Caco-2 (cell line): ENCODE measurements around the gene RHOH. TPM values are rescaled to one million over a fixed set of nuclear protein-coding genes. Genes with fewer than 3 reads are reported as not detected.

Experiments
- BruUV-seq: library from RNA; stranded (reverse); fragments of 400-500 nt; replicated peaks from 2 replicates; lab custom pipeline; 2021; lab: Mats Ljungman, UMichigan
- CTCF ChIA-PET: fragments of 300-600 bp; sonication (Branson Sonifier 250); formaldehyde crosslinking; loops from one replicate; lab custom pipeline; 2022; ENCODE audit warnings: antibody characterized with exemption; lab: Charles Lee
- POLR2A ChIA-PET: fragments of 300-600 bp; sonication (Branson Sonifier 250); formaldehyde crosslinking; loops from one replicate; lab custom pipeline; 2022; ENCODE audit warnings: antibody characterized with exemption; lab: Charles Lee
- DNase-seq, 2 experiments: peaks; one replicate each; pipeline versions ENCODE4 v3.0.0 to v3.0.0-alpha.2; 2020 to 2022
- H3K27me3 ChIP-seq: replicated peaks from 2 replicates; pipeline ENCODE4 v1.6.0; 2011; ENCODE audit warnings: low read length; ENCODE audit not compliant: control insufficient read depth, insufficient read depth
- H3K36me3 ChIP-seq: 2 replicates; pipeline ENCODE4 v1.5.1; 2011; ENCODE audit warnings: low read length; ENCODE audit not compliant: control insufficient read depth, insufficient read depth
- H3K4me1 ChIP-seq: fragments of 250-450 bp; sonication (Bioruptor Pico); 2 replicates; pipeline ENCODE4 v1.5.1; 2020; ENCODE audit warnings: mild to moderate bottlenecking
- H3K4me3 ChIP-seq: 2 replicates; pipeline ENCODE4 v1.5.1; 2011; ENCODE audit warnings: low read depth, mild to moderate bottlenecking, control low read depth, low read length
- H3K9me3 ChIP-seq: fragments of 250-450 bp; sonication (Bioruptor Pico); 2 replicates; pipeline ENCODE4 v1.5.1; 2020; ENCODE audit warnings: mild to moderate bottlenecking, moderate library complexity
- H3K27ac Mint-ChIP-seq: one replicate; pipeline ENCODE4 v1.8.0; 2022; ENCODE audit warnings: mixed read lengths; ENCODE audit not compliant: unreplicated experiment
- H3K27me3 Mint-ChIP-seq: one replicate; pipeline ENCODE4 v1.8.0; 2022; ENCODE audit warnings: mixed read lengths; ENCODE audit not compliant: insufficient read depth, unreplicated experiment
- H3K36me3 Mint-ChIP-seq: one replicate; pipeline ENCODE4 v1.8.0; 2022; ENCODE audit warnings: mild to moderate bottlenecking, mixed read lengths; ENCODE audit not compliant: insufficient read depth, unreplicated experiment
- H3K4me1 Mint-ChIP-seq: one replicate; pipeline ENCODE4 v1.8.0; 2022; ENCODE audit warnings: low read depth, mixed read lengths; ENCODE audit not compliant: unreplicated experiment
- H3K4me3 Mint-ChIP-seq: one replicate; pipeline ENCODE4 v1.8.0; 2022; ENCODE audit warnings: mild to moderate bottlenecking, moderate library complexity, mixed read lengths; ENCODE audit not compliant: unreplicated experiment
- H3K9me3 Mint-ChIP-seq: one replicate; pipeline ENCODE4 v1.8.0; 2022; ENCODE audit warnings: mixed read lengths; ENCODE audit not compliant: unreplicated experiment
- CTCF ChIP-seq, 2 experiments: fragments of 200-600 bp in 1 of 2; IDR thresholded peaks; 1 replicate in 1 of 2; 2 replicates in 1 of 2; pipeline versions ENCODE4 v1.5.1 to v1.8.0; 2011 to 2022; ENCODE audit warnings: antibody characterized with exemption in 1 of 2, control low read depth in 1 of 2, inconsistent platforms in 1 of 2, low read depth in 1 of 2, low read length in 1 of 2, mild to moderate bottlenecking in 1 of 2, moderate library complexity in 1 of 2; ENCODE audit not compliant: insufficient read depth in 1 of 2, severe bottlenecking in 1 of 2, unreplicated experiment in 1 of 2
- intact Hi-C: fragments of 100-400 bp; cut with micrococcal nuclease; formaldehyde crosslinking; loops from one replicate; pipeline ENCODE4 v1.10.0; 2022; ENCODE audit not compliant: unreplicated experiment
- total RNA-seq: library from RNA; stranded (reverse); gene quantifications from 2 replicates; pipeline ENCODE4 v1.2.3, GENCODE V29; 2022

Gene RHOH
- total RNA-seq, 1 experiment from 2014 or later = not detected

DNA sequence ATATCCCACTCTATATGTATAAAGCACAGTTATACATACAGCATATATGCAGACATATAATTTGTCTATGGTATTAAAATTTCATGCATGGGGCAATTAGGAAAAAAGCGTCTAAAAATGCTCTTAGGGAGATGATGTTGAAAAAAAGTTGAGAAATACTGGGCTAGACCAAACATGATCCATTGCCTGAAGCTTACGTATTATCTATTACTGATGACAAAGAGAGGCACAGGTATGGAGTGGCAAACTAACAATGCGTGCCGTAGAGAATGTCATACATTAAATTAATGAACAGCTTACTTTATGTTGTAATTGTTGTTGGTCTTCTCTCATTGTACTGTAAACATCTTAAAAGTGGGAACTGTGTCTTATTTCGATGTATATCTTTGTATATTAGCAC, 13.9 kb downstream of the RHOH start:
- intact Hi-C loops = no loop called here

GRCh38 chr4:40211224-40212185, 14.7 kb downstream of the RHOH start:
- BruUV-seq = no TSS peak
- no peaks in the 10 kb centered on the region for H3K36me3 Mint-ChIP-seq
- H3K27me3 ChIP-seq = no peaks in the 10 kb centered on the region

More for the DNA sequence above, 13.9 kb downstream of the RHOH start:
- no peaks in the 10 kb centered on the region for H3K9me3 Mint-ChIP-seq
- no peak for TF ChIP-seq CTCF (IDR thresholded peaks at IDR 0.05; ENCODE audit: insufficient read depth in 1 of 2, low read depth in 1 of 2, low read length in 1 of 2, severe bottlenecking in 1 of 2, unreplicated experiment in 1 of 2)
- ChIA-PET CTCF (no interaction called here), POLR2A (no interaction called here)
- Histone ChIP-seq H3K4me1 (no peaks in the 10 kb centered on the region), H3K4me3 (no peak overlapping the region), H3K27me3 (no peaks in the 10 kb centered on the region), H3K36me3 (no peaks in the 10 kb centered on the region), H3K9me3 (no peaks in the 10 kb centered on the region)
- H3K27me3 Mint-ChIP-seq = no peaks in the 10 kb centered on the region
- DNase-seq = no peak
- peaks cover 7% of the 10 kb centered on the region for H3K4me1 Mint-ChIP-seq
- BruUV-seq = no TSS peak
- H3K4me3 Mint-ChIP-seq = no peak overlapping the region
- no peak overlapping the region for H3K27ac Mint-ChIP-seq
- no peaks in the 10 kb centered on the region for H3K36me3 Mint-ChIP-seq

More at GRCh38 chr4:40211224-40212185, 14.7 kb downstream of the RHOH start:
- Mint-ChIP-seq H3K9me3 (no peaks in the 10 kb centered on the region), H3K27ac (no peak overlapping the region), H3K27me3 (no peaks in the 10 kb centered on the region), H3K4me1 (peaks cover 7% of the 10 kb centered on the region), H3K4me3 (no peak overlapping the region)
- Histone ChIP-seq H3K36me3 (no peaks in the 10 kb centered on the region), H3K9me3 (no peaks in the 10 kb centered on the region), H3K4me1 (no peaks in the 10 kb centered on the region), H3K4me3 (no peak overlapping the region)
- ChIA-PET POLR2A (no interaction called here), CTCF (no interaction called here)
- intact Hi-C loops = no loop called here
- no peak for DNase-seq
- no peak for TF ChIP-seq CTCF (IDR thresholded peaks at IDR 0.05; ENCODE audit: insufficient read depth in 1 of 2, low read depth in 1 of 2, low read length in 1 of 2, severe bottlenecking in 1 of 2, unreplicated experiment in 1 of 2)
